G401.6 (cell line): ENCODE data around the gene DIPK1B.

Experiments
- FAIRE-seq: peaks from 2 replicates; lab custom pipeline; 2012; peaks lifted over from hg19 to GRCh38; lab: Jason Lieb, UNC

The DIPK1B gene

DNA sequence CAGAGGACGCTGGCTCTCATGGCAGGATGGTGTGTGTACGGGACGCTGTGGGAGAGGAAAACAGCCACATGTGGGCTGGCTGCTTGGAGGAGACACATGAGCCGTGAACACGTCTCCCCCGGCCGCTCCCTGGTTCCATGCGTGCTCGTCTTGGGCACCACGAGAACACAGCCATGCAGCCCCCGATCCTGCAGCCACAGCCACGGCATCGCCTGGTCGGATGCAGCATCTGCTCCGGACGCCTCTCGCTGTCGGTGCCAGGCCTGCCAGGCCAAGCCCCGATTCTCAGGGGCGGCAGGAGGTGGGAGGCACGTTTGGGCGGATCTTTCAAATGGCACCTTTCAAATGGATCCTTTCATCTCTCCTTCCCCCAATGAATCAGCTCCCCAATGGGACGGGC lies 27.1 kb downstream of the DIPK1B start:
- FAIRE-seq = no peak

GRCh38 chr9:136740069-136740468 lies 27.7 kb downstream of the DIPK1B start:
- FAIRE-seq = no peak

- FAIRE-seq = no peak
These were observed 28.1 kb downstream of the DIPK1B start for GRCh38 chr9:136740491-136740890.

- no peak for FAIRE-seq
These were observed 28.9 kb downstream of the DIPK1B start for GRCh38 chr9:136740971-136741882.

DNA sequence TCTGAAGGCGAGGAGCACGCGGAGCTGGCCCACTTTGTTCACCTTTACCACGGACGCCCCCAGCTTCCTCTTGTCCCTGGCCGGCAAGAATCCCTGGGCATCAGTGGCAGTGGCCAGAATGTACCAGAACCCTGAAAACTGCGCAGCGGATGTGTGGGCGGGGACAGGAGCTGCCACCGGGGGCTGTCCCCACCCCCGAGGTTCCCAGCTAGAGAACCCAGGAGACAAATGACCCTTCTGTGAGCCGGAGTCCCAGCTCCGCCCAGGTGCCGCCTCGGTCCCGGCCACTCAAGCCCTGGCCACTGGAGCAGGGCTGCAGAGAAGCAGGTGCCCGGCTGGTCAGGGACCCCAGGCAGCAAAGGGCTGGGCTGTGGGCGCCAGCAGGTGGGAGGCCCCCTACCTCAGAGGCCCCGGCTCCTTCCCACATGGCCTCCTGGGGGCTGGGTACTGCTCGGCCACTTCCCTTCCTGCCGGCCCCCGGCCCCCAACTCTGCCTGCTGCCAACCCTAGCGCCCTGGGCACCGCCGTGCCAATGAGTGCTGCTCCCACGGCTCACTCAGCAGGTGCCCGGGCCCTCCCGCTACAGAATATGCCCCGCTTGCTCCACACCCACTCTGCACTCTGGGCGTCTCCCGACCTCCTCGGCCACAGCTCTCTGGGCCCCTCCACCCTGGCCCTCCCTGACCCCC lies 29.7 kb downstream of the DIPK1B start:
- FAIRE-seq = no peak

- no peak for FAIRE-seq
These were observed 30.4 kb downstream of the DIPK1B start, which contains the start of gene LCN10 for GRCh38 chr9:136742591-136743391. LCN10 (minus strand) TSS chr9:136742940; CDS start chr9:136742903, 37 bp downstream.

- no peak for FAIRE-seq
These were observed 31.4 kb downstream of the DIPK1B start for GRCh38 chr9:136743639-136744211.

GRCh38 chr9:136744773-136745172 lies 32.4 kb downstream of the DIPK1B start:
- no peak for FAIRE-seq

DNA sequence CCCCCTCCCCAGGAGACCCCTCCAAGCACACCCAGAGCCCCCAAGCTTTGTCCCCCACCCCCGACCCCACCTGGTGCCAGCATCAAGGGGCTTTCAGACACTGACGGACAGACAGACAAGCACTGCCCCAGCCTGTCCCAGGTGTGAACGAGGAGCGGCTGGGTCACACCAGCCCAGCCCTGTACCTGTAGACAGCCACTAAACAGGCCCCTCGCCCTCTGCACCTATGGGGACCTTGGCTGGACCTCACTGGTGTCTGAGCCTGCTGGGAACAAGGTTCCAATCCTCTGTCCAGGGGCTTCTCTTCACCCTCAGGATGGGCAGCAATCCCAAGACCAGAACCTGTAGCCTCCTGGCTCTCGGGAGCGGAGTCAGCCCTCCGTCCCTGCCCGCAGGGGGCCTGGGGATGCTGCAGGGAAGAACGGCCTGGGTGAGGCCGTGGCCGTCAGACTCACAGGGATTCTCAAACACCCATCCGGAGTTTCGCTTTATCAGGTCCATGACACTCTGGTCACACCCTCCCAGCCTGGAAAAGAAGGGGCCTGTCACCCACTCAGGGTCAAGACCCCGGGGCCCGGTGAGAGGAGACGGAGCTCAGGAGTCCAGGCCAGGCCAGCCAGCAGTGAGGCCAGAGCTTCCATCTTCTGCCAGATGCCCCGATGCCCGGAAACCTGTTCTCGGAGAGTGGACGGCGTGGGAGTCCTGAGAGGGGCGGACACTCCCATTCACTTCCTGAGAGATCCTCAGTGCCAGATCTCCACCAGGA lies 33.2 kb downstream of the DIPK1B start:
- FAIRE-seq = no peak

DNA sequence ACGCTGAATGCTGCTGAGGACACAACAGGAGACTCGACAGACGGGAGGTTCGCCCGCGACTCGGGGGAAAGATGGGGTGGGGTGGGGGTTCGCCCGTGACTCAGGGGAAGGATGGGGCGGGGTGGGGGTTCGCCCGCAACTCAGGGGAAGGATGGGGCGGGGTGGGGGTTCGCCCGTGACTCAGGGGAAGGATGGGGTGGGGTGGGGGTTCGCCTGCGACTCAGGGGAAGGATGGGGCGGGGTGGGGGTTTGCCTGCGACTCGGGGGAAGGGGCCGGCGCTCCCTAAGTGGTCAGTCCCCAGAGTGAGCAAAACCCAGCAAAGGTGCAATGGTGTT lies 33.8 kb downstream of the DIPK1B start:
- no peak for FAIRE-seq

DNA sequence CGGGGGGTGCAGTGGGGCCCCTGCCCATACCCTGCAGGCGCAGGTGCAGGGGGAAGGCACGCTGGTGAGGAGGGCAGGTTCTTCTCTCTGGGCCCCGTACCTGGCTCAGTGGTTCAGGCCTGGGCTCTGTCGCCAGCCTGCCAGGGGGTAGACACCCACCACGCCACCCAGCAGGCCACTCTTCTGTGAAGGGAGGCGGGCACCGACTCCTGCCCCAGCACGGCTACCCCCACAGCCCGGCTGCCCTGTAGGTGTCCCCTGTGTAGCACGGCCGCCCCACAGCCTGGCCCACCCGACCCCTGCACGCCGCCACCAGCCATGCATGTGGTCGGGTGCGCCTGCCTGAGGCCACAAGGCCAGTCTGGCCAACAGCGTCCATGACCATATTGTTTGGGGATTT lies 34.2 kb downstream of the DIPK1B start:
- no peak for FAIRE-seq

GRCh38 chr9:136747161-136748060 lies 35.0 kb downstream of the DIPK1B start:
- FAIRE-seq = no peak

DNA sequence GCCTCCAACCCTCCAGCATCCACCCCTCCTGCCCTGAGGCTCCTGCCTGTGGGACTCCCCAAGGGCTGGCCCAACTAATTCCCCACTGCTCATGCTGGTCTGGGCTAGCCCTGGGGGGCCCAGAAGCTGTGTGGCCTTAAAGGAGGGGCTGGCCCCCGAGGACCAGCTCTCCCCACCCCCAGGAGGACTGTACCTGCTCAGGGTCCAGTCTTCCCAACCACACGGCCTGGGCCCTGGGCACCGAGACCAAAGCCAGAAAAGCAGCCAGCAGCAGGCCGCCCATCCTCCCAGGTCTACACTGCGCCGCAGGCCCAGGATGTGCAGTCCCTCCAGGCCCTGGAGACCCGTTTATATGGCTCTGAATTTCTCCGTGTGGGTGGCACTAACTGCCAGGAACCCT lies 35.8 kb downstream of the DIPK1B start, which contains the start of gene LCN6:
Gene LCN6 (minus strand): TSS at position 325 of the 400 bp plus-strand sequence. CDS start 42 bp downstream, at position 283.
- no peak for FAIRE-seq

DNA sequence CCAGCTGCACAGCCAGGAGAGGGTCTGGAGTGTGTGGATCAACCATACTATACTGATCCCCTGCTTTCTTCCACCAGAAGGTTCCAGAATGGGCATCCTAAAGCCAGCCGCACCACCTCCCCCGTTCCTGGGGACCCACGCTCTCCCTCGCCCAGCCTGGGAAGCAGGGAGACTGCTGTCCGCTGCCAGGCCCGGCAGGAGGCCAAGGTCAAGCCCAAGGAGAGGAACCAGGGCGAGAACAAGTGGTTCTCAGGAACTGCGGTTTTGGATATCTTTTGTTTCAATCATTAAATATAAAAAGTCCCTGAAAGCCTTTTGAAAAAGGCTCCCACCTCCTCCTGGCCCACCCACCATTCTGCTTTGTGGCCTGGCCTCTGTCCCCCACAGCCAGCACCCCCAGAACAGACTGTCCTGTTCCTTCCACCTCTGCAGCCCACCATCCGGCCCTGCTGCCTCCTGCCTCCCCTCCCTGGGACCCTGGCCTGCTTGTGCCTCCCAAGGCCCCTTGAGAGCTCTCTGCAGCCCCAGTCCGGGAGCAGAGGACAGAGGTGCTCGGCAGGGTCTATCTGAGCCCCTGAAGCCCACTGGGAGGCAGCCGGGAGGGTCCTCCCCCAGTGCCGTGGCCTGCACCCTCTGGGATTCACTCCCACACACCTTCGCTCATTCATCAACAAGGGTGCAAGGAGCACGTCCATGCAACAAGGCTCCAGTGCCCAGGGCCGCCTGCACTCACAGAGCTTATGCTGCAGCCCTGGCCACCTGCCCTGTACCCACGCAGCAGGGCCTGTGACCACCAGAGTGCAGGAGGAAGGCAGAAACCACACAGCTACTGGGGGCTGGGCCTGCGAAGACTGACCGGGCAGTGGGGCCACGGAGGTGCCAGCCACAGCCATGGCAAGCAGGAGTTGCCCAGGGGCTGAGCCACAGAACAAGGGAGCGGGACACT lies 36.6 kb downstream of the DIPK1B start:
- no peak for FAIRE-seq

- no peak for FAIRE-seq
These were observed 38.2 kb downstream of the DIPK1B start for GRCh38 chr9:136750526-136750925.

DNA sequence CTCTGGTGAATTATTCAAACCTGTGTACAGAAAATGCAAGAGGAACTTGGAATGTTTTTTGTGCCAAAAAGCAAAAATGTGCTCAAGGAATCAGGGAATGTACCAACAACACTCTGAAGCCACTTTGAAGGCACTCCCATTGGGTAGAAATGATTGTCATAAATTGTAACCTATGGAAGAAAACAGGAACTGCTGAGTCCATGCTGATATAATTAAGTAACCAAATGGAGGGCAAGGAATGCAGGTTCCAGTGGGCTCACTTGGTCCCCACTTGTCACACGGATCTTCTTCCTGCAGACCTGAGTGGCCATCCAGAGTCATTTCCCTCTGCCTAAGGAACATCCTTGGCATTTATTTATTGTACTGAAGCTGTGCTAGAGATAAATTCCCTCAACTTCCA lies 38.9 kb downstream of the DIPK1B start:
- FAIRE-seq = no peak

DNA sequence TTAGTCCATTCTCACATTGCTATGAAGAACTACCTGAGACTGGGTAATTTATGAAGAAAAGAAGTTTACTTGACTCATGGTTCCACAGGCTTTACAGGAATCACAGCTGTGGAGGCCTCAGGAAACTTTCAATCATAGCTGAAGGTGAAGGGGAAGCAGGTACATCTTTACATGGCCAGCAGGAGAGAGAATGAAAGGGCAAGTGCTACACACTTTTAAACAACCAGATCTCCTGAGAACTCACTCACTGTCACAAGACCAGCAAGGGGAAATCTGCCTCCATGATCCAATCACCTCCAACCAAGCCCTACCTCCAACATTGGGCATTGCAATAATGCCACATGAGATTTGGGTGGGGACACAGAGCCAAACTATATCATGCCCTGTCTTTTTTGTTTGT lies 39.4 kb downstream of the DIPK1B start:
- no peak for FAIRE-seq

DNA sequence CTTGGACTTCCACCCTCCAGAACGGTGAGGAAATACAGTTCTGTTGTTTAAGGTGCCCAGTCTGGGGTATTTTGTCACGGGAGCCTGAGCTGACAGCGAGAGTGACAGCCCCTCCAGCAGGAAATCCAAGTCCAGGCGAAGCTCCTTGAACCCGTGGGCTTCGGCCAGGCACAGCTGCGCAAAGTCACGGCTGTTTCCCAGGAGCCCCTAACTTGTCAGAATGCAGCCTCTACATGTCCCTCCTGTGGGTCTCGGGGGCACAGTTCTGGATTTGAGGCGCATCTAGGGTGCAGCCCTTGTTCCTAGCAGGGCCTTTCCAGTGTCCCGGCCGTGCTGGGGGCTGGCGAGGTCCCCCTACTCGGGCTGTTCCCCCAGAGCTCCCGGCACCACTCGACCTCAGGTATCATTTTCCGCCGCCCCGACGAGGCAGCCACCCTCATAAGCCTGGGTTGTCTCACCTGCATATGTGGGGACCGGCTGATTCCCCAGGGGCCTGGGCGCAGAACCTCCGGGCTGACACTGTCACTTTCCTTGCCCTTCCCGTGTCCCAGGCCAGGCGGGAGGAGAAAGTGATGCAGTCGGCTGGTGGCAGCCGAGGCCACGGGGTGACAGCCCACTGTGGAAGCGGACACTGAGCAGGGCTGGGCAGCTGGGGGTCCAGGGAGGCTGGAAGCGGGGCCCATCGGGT lies 41.1 kb downstream of the DIPK1B start:
- FAIRE-seq = no peak
